T-helper 1 cell (primary cell): ENCODE measurements around the gene CRACDL.

ENCODE experiments used
- DNase-seq, 5 donors: peaks; one replicate each; pipeline ENCODE4 v3.0.0-alpha.2; 2012 to 2020

The CRACDL gene

GRCh38 chr2:98852932-98853331 lies 83.1 kb downstream of the CRACDL start:
- DNase-seq = no peak

GRCh38 chr2:98850074-98850473 lies 86.0 kb downstream of the CRACDL start:
- no peak for DNase-seq

GRCh38 chr2:98849113-98849512 lies 86.9 kb downstream of the CRACDL start:
- no peak for DNase-seq

GRCh38 chr2:98847853-98848252 lies 88.2 kb downstream of the CRACDL start:
- no peak for DNase-seq

GRCh38 chr2:98846041-98846440 lies 90.0 kb downstream of the CRACDL start:
- no peak for DNase-seq

GRCh38 chr2:98842136-98842535 lies 93.9 kb downstream of the CRACDL start:
- no peak for DNase-seq

GRCh38 chr2:98839292-98839691 lies 96.7 kb downstream of the CRACDL start:
- DNase-seq = no peak

GRCh38 chr2:98835831-98836385 lies 100.1 kb downstream of the CRACDL start:
- DNase-seq = peak in 4 of 5 donors; percentile 35 to 51 (median 44)

- DNase-seq = no peak
Observed at GRCh38 chr2:98833917-98834263, 102.1 kb downstream of the CRACDL start.

GRCh38 chr2:98833172-98833916 lies 102.7 kb downstream of the CRACDL start:
- DNase-seq = no peak

- no peak for DNase-seq
Observed at GRCh38 chr2:98832172-98832571, 103.9 kb downstream of the CRACDL start.

- DNase-seq = no peak
Observed at GRCh38 chr2:98830571-98831145, 105.4 kb downstream of the CRACDL start.

- no peak for DNase-seq
Observed at GRCh38 chr2:98829581-98830270, 106.3 kb downstream of the CRACDL start.

GRCh38 chr2:98828793-98829371 lies 107.1 kb downstream of the CRACDL start:
- peak in 1 of 5 donors; percentile 17 for DNase-seq

GRCh38 chr2:98828369-98828744 lies 107.7 kb downstream of the CRACDL start:
- no peak for DNase-seq

GRCh38 chr2:98827625-98828368 lies 108.2 kb downstream of the CRACDL start:
- DNase-seq = no peak

- DNase-seq = no peak
Observed at GRCh38 chr2:98826856-98827255, 109.2 kb downstream of the CRACDL start.

- no peak for DNase-seq
Observed at GRCh38 chr2:98825858-98826257, 110.2 kb downstream of the CRACDL start.

GRCh38 chr2:98825404-98825803 lies 110.6 kb downstream of the CRACDL start:
- no peak for DNase-seq

- DNase-seq = no peak
Observed at GRCh38 chr2:98825020-98825350, 111.0 kb downstream of the CRACDL start.

GRCh38 chr2:98824256-98825019 lies 111.6 kb downstream of the CRACDL start:
- no peak for DNase-seq
